ENCODE results near the gene SMC4.

DNA sequence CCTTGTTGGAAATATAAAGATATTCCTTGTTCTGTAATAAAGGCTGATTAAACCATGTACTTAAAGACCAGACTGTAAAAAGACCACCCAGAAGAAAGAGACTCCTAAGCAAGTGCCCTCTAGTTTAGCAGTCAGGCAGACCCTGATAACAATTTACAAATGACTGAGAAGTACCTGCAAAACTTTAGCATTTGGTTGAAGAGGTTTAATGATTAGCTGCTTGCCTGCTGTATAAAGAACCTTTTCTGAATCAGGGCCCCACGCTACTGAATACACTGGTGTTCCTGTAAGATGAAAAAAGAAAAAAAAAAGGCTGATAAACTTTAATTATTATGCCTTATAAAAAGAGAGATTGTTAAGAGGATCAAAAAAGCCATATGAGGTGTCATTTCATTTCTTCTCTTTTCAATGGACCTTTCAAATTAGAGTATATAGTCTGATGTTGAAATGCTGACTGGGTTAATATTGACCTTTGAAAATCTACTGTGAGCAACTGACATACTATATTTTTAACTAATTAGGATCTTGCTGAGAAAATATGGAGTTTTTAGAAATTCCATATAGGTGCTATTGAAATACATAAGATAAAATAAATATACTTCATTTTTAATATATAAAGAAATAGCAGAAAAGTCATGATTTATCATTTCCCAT lies 33.5 kb upstream of the SMC4 start:
- TF ChIP-seq, protein P1, sequence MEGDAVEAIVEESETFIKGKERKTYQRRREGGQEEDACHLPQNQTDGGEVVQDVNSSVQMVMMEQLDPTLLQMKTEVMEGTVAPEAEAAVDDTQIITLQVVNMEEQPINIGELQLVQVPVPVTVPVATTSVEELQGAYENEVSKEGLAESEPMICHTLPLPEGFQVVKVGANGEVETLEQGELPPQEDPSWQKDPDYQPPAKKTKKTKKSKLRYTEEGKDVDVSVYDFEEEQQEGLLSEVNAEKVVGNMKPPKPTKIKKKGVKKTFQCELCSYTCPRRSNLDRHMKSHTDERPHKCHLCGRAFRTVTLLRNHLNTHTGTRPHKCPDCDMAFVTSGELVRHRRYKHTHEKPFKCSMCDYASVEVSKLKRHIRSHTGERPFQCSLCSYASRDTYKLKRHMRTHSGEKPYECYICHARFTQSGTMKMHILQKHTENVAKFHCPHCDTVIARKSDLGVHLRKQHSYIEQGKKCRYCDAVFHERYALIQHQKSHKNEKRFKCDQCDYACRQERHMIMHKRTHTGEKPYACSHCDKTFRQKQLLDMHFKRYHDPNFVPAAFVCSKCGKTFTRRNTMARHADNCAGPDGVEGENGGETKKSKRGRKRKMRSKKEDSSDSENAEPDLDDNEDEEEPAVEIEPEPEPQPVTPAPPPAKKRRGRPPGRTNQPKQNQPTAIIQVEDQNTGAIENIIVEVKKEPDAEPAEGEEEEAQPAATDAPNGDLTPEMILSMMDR (IDR thresholded peaks at IDR 0.05), result no peak
- TF ChIP-seq POLR2A (IDR thresholded peaks at IDR 0.05), result no peak

All from ovary (tissue), 3 donors.